Fibroblast of skin of left biceps (primary cell): ENCODE measurements around the gene TMOD4.

Source experiments
- DNase-seq, 2 experiments: peaks; one replicate each; pipeline ENCODE4 v3.0.0-alpha.2; 2013; ENCODE audit warnings: low read depth in 2 of 2

Gene TMOD4

DNA sequence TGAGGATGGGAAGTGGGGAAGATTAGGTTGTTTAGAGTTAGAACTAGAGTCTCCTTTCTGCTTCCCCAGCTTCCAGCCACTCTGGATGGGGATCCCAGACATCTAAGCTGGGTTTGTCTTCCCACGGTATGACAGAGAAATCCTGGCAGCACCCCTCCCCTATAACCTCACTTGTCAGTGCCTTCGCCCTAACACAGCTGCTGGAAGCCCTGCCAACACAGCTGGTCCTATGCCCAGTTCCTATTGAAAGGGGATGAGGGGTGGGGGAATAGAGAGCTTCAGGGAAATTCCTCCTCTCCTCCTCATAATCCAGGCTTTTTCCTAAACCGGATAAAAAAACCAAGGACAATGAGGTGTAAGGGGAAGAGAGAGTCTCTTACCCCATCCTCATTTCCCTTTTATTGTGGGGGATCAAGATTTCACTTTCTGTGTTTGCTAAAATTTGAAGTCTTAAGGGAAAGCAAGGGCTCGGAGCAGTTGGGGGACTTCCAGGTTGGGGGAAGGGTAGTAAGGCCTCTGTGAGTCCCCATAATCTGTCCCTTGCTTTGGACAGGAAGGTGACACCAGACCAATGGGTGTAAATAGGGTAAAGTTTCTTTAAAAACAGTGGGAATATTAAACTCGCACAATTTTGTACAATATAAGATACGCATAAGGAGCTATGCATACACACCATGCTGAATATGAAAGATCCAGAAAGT, 590 bp downstream of the TMOD4 start:
- no peak for DNase-seq

GRCh38 chr1:151171190-151171589, 4.6 kb downstream of the TMOD4 start:
- DNase-seq: no peak

DNA sequence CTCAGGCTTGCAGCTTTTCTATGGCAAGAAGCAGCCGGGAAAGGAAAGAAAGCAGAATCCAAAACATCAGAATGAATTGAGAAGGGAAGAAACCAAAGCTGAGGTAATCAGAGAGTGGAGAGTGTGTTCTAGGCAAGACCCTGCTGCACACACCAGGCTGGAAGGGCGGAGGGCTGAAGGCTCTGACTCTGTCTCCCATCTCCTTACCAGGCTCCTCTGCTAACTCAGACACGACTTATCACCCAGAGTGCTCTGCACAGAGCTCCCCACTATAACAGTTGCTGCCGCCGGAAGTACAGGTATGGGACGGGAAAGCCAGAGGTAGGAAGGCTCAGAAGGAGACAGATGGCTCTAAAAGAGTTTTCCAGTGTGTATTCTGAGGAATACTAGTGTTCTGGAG, 8.7 kb downstream of the TMOD4 start:
- DNase-seq: no peak

GRCh38 chr1:151166505-151166956, 9.2 kb downstream of the TMOD4 start:
- DNase-seq: no peak

GRCh38 chr1:151165738-151166504, 9.9 kb downstream of the TMOD4 start, which contains the start of the genes LYSMD1 and SCNM1:
Gene LYSMD1 (minus strand): TSS chr1:151165902. CDS start chr1:151165258, 644 bp downstream.
Gene SCNM1 (plus strand): TSS chr1:151166144. CDS start chr1:151166153, 9 bp downstream.
- peak; percentile 98 for DNase-seq

DNA sequence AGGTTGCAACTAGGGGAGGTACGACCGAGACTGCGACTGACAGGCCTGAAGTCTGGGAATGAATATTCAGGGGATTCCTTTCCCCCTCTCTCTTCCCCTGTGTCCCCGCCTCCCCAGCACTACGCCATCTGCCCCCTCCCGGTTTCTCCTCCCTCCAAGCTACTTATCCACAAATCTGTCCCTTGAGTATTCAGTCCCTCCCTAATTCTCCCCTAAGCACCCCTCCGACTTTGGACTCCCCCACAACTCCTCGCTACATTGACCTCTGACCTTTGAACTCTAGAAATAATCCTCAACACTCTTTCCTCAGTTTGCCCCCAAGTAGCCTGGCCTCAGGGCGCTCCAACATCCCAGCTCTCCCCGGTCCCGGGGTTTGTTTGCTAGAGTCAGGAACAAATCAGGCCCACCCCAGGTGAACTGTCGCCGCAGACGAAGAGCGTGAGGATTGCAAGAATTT, 10.5 kb downstream of the TMOD4 start:
- no peak for DNase-seq

- DNase-seq: no peak
These were observed 11.0 kb downstream of the TMOD4 start for GRCh38 chr1:151164732-151165280.

- DNase-seq: no peak
These were observed 16.4 kb downstream of the TMOD4 start for GRCh38 chr1:151159373-151159772.

GRCh38 chr1:151158751-151159251, 17.0 kb downstream of the TMOD4 start:
- DNase-seq: no peak

DNA sequence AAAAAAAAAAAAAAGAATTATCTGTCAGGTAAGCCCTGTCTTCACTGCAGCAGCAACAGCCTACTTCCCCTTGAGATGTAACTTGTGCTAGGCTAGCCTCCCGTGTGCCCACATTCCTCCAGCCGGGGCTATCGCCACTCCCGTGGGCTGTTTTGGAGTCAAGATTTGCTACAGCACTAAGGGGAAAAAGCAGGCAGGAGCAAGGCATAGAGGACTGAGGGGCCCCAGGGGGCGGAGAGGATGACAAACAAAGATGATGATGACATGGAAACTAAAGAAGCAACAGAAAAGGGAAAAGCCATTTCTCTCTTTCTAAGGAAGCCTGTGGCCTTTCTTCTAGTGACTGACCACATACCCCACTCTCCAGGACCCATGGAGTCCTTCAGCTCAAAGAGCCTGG, 17.5 kb downstream of the TMOD4 start:
- DNase-seq: no peak

- DNase-seq: no peak
These were observed 18.7 kb downstream of the TMOD4 start for GRCh38 chr1:151157067-151157531.

GRCh38 chr1:151156515-151156819, 19.3 kb downstream of the TMOD4 start, which contains the start of gene TNFAIP8L2:
Gene TNFAIP8L2 (plus strand): TSS chr1:151156649. CDS start chr1:151158698, 2,049 bp downstream.
- DNase-seq: no peak

GRCh38 chr1:151147665-151148064, 28.1 kb downstream of the TMOD4 start:
- no peak for DNase-seq

GRCh38 chr1:151147132-151147503, 28.7 kb downstream of the TMOD4 start:
- DNase-seq: no peak

- DNase-seq: peak; percentile 49 to 59
These were observed 29.2 kb downstream of the TMOD4 start, which contains the start of gene SEMA6C for GRCh38 chr1:151146412-151147131. Gene SEMA6C (minus strand): TSS chr1:151146631. CDS start chr1:151142621, 4,010 bp downstream.

GRCh38 chr1:151146072-151146411, 29.7 kb downstream of the TMOD4 start:
- no peak for DNase-seq

- no peak for DNase-seq
These were observed 30.3 kb downstream of the TMOD4 start for GRCh38 chr1:151145304-151146071.

DNA sequence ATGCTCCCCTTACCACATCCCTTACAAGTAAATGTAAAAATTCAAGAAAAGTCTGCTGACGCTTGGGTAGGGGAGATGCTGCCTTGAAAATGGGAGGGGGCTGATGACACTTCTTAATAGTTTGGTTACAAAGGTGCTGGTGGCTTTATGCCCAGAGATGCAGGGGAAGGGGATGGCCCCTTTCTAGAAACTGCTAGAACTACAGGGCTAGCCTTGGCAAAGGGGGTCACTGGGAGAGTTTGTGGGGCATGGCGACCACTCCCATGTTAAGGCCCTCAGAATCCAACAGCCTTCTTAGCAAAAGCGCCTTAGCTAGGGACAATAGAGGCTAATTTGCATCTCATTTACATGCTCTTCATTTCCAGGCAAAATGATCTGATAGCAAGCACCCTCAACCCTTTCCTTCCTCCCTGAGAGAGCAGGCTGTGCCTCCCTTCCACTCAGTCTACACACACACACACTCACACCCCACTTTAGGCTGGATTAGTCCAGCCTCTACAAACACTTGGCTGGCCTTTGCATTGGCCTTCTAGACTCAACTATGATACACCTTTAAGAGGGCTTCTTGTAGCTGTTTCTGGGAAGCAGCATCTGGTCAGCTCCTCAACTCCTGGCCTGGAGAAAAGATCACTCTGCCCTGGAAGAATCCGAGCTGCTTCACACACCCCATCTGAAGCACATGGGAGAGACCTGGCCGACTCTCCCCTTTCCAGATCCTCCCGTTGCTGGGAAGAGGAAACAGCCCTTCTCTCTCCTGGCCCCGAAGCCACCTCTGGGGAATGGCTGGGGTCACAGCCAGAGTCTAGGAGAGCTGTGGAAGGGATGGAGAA, 31.1 kb downstream of the TMOD4 start:
- DNase-seq: no peak

DNA sequence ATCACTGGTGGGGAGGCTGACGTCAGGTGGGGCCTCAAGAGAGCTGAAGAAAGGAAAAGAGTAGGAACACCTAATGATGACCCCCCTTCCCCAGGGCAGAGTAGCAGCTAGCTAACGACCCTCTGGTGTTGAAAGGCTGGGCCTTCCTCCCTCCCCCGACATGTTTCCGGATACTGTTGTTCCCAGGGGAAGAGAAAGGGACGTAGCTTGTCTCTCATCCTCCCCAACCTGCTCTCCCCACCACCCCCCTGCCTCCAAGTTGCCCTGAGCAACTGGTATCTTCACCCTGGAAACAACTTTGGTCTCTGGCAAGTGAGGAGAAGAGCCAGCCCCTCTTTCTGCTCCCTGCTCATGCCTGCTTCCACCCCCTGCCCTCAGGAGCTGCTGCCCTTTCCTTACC, 31.8 kb downstream of the TMOD4 start:
- DNase-seq: no peak

- DNase-seq: no peak
These were observed 32.7 kb downstream of the TMOD4 start for GRCh38 chr1:151143057-151143435.
